Measurements from ENCODE around the gene IFT81.

GRCh38 chr12:110197003-110197402, 72.8 kb downstream of the IFT81 start:
- TF ChIP-seq CTCF (IDR thresholded peaks at IDR 0.05) = no peak
- TF ChIP-seq POLR2A (IDR thresholded peaks at IDR 0.05) = no peak
- no peak for TF ChIP-seq EP300 (IDR thresholded peaks at IDR 0.05)

Data from tibial nerve (tissue), 4 donors.